Measurements from ENCODE around the gene WDR88. TPM values are rescaled to one million over a fixed set of nuclear protein-coding genes. Genes with fewer than 3 reads are reported as not detected.

The WDR88 gene, protein sequence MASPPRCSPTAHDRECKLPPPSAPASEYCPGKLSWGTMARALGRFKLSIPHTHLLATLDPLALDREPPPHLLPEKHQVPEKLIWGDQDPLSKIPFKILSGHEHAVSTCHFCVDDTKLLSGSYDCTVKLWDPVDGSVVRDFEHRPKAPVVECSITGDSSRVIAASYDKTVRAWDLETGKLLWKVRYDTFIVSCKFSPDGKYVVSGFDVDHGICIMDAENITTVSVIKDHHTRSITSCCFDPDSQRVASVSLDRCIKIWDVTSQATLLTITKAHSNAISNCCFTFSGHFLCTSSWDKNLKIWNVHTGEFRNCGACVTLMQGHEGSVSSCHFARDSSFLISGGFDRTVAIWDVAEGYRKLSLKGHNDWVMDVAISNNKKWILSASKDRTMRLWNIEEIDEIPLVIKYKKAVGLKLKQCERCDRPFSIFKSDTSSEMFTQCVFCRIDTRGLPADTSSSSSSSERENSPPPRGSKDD
- not detected for total RNA-seq

DNA sequence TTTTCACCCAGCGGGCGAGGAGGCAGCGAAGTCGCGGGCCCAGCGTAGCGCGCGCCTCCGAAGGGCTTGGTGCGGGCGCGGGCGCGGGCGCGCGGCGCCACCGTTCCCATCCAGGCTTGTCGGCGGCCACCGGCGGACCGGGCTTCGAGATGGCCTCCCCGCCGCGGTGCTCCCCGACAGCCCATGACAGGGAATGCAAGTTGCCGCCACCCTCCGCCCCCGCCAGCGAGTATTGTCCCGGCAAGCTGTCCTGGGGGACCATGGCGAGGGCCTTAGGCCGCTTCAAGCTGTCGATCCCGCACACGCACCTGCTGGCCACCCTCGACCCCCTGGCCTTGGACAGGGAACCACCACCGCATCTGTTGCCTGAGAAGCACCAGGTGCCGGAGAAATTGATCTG is at the start of gene WDR88:
Gene WDR88 (plus strand): TSS at position 94 of the 400 bp plus-strand sequence. CDS start 56 bp downstream, at position 150.
- Mint-ChIP-seq H3K36me3 (peaks cover 17% of the 10 kb centered on the region), H3K9me3 (no peaks in the 10 kb centered on the region), H3K4me3 (no peak within 1 kb of the TSS), H3K27me3 (no peaks in the 10 kb centered on the region), H3K27ac (no peak within 1 kb of the TSS), H3K4me1 (ENCODE audit: low read depth) (peaks cover 3% of the 10 kb centered on the region)
- CTCF ChIA-PET = no interaction called here
- intact Hi-C loops (cut with micrococcal nuclease) = no loop called here
- no peak for DNase-seq
- POLR2A ChIA-PET = no interaction called here

DNA sequence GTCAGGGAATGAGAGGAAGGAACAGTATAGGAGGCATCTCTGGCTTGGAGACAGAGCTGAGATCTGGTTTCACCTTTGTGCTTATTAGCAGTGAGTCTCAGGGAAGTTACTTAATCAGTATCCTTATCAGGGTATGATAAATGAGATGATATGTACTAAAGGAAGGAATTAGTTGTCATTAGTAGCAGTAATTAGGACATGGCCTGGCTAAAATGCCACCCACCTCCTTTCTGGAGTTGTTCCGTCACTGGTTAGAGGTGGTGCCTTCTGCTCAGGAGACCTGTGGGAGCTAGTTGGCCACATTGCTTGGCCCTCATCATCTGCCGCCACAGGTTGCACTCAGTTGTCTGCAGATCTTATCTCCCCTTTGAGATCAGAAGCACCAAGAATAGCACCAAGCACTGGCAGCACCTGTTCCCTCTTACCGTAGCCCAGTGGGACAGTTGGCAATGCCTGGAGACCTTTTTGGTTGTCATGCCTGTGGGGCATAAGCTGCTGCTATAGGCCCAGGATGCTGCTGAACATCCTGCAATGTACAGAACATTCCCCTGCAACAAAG is 46.3 kb upstream of the WDR88 start:
- ChIA-PET CTCF (no interaction called here), POLR2A (no interaction called here)
- Mint-ChIP-seq H3K36me3 (peaks cover 13% of the 10 kb centered on the region), H3K27me3 (no peaks in the 10 kb centered on the region), H3K4me3 (no peak overlapping the region), H3K27ac (no peak overlapping the region), H3K9me3 (no peaks in the 10 kb centered on the region), H3K4me1 (ENCODE audit: low read depth) (peaks cover 20% of the 10 kb centered on the region)
- intact Hi-C loops (cut with micrococcal nuclease) = no loop called here
- no peak for DNase-seq

DNA sequence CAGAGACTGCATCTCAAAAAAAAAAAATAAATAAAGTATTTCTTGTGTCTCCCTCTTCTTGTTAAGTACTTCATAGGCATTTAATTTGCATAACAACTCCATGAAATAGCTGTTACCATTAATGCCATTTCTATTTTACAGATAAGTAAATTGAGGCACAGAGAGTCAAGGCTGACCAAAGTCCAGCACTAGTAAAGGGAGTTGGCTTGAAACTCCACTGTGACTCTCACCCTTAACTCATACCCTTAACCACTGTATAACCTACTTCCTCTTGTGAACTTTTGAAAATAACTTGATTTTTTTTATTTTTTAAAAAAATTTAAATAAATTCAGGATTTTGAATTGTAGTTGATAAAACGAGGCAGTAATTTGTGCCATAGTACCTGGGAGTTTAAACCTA is 45.0 kb upstream of the WDR88 start:
- ChIA-PET POLR2A (no interaction called here), CTCF (no interaction called here)
- no peaks in the 10 kb centered on the region for H3K9me3 Mint-ChIP-seq
- peaks cover 16% of the 10 kb centered on the region for H3K36me3 Mint-ChIP-seq
- H3K27me3 Mint-ChIP-seq = no peaks in the 10 kb centered on the region
- H3K27ac Mint-ChIP-seq = no peak overlapping the region
- intact Hi-C loops (cut with micrococcal nuclease) = no loop called here
- H3K4me1 Mint-ChIP-seq (ENCODE audit: low read depth) = peaks cover 7% of the 10 kb centered on the region
- H3K4me3 Mint-ChIP-seq = no peak overlapping the region
- DNase-seq = no peak

DNA sequence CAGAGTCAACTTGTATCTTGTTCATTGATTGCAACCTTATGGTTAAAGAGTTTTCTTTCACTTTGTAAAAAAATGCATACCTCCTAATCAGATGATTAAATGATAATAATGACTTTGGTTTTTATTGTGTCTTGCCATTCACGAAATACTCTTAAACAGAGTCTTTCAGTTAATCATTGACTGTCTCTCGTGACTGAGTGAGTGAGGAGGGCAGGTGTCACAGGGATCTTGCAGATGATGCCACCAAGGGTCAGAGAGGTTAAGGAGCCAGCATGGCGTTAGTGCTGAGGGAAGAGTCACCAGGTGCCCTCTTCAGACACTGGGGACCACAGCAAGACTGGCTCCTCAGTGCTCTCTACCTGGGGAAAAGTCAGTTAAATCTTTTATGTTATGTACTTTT is 42.9 kb upstream of the WDR88 start:
- H3K27me3 Mint-ChIP-seq = no peaks in the 10 kb centered on the region
- H3K36me3 Mint-ChIP-seq = peaks cover 18% of the 10 kb centered on the region
- ChIA-PET CTCF (no interaction called here), POLR2A (no interaction called here)
- no peak overlapping the region for H3K27ac Mint-ChIP-seq
- no peaks in the 10 kb centered on the region for H3K4me1 Mint-ChIP-seq (ENCODE audit: low read depth)
- H3K4me3 Mint-ChIP-seq = no peak overlapping the region
- intact Hi-C loops (cut with micrococcal nuclease) = no loop called here
- H3K9me3 Mint-ChIP-seq = no peaks in the 10 kb centered on the region
- no peak for DNase-seq

- H3K27ac Mint-ChIP-seq = no peak overlapping the region
- CTCF ChIA-PET = no interaction called here
- H3K4me1 Mint-ChIP-seq (ENCODE audit: low read depth) = no peaks in the 10 kb centered on the region
- no peak for DNase-seq
- intact Hi-C loops (cut with micrococcal nuclease) = no loop called here
- POLR2A ChIA-PET = no interaction called here
- no peaks in the 10 kb centered on the region for H3K9me3 Mint-ChIP-seq
- H3K27me3 Mint-ChIP-seq = no peaks in the 10 kb centered on the region
- no peak overlapping the region for H3K4me3 Mint-ChIP-seq
- peaks cover 26% of the 10 kb centered on the region for H3K36me3 Mint-ChIP-seq
These were observed 41.7 kb upstream of the WDR88 start for GRCh38 chr19:33090179-33090578.

DNA sequence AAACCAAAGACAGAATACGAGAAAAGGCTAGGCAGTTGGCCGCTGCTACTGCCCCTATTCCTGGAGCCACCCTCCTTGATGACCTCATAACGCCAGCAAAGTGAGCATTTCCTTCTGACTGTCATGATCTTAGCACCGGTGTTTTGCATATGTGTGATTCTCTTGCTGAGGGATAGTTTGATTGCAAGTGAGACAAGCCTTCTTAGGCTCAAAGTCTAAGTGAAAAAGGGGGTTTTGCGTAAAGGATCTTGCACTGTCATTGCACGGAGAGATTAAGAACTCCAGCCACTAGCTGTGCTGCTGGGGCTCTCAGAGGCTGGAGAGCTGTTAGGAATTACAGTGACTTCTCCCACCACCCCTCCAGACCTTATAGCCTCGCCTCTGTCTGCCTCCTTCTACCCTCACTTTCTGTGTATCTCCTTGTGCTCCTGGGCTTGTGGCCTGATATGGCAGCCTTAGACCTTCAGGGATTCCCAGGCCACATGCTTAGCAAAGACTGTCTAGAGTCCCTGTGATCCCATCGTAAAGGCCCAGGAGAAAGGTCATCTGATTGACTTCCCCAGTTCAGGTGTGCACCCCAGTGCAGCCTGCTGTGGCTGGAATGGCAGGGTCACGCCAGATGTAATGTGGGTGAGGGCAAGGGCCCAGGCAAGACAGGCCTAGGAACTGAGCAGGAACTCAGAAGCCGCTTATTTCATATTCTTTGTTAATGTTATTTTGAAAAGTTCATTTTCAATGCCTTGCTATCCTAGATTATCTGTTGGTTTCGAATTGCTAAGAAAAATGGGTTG is 38.3 kb upstream of the WDR88 start:
- no peaks in the 10 kb centered on the region for H3K4me1 Mint-ChIP-seq (ENCODE audit: low read depth)
- H3K27me3 Mint-ChIP-seq = no peaks in the 10 kb centered on the region
- ChIA-PET POLR2A (no interaction called here), CTCF (no interaction called here)
- intact Hi-C loops (cut with micrococcal nuclease) = no loop called here
- H3K27ac Mint-ChIP-seq = no peak overlapping the region
- no peaks in the 10 kb centered on the region for H3K9me3 Mint-ChIP-seq
- no peak overlapping the region for H3K4me3 Mint-ChIP-seq
- no peak for DNase-seq
- H3K36me3 Mint-ChIP-seq = peaks cover 46% of the 10 kb centered on the region

DNA sequence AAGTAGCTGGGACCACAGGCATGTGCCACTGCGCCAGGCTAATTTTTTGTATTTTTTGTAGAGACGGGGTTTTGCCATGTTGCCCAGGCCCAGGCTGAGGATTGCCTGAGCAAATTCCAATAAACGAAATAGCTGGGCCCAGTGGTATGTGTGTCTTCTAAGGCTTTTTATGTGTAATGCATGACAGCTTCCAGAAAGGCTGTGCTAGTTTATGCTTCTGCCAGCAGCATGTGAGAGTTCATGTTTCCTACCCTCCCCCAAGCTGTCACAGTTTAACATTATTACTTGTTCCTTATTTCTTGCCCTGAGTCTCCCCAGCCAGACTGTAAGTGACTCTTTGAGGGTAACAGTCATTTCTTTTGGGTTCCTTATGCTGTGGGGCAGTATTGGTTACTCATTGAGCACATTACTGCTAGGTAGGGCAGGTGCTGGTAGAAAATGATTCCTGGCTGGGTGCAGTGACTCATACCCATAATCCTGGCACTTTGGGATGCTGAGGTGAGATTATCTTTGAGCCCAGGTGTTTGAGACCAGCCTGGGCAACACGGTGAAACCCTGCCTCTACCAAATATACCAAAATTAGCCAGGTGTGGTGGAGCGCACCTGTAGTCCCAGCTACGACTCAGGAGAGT is 37.4 kb upstream of the WDR88 start:
- POLR2A ChIA-PET = no interaction called here
- Mint-ChIP-seq H3K4me1 (ENCODE audit: low read depth) (no peaks in the 10 kb centered on the region), H3K9me3 (no peaks in the 10 kb centered on the region), H3K27me3 (no peaks in the 10 kb centered on the region), H3K36me3 (peaks cover 44% of the 10 kb centered on the region), H3K27ac (no peak overlapping the region), H3K4me3 (no peak overlapping the region)
- intact Hi-C loops (cut with micrococcal nuclease) = no loop called here
- CTCF ChIA-PET = interaction anchor here (0.7 kb wide), 1 partner anchor 123 kb away, joined by 3 read pairs; no protein-coding TSS in a partner anchor
- no peak for DNase-seq

DNA sequence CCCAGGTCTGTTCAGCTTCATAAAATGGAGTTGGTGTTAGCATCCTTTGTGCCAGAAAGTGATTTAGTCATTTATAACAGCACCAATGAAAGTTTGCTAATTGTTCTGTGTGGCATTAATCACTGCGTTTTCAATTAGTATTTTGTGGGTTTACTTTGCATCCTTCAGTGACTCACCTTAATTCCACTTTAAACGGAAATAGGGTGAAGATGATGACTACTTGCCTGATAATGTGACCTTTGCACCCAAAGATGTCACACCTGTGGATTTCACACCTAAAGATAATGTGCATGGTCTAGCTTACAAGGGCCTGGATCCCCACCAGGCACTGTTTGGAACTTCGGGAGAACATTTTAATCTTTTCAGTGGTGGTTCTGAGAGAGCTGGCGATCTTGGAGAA is 35.9 kb upstream of the WDR88 start:
- Mint-ChIP-seq H3K27ac (no peak overlapping the region), H3K4me1 (ENCODE audit: low read depth) (no peaks in the 10 kb centered on the region), H3K27me3 (no peaks in the 10 kb centered on the region), H3K36me3 (peaks cover 40% of the 10 kb centered on the region), H3K9me3 (no peaks in the 10 kb centered on the region), H3K4me3 (no peak overlapping the region)
- DNase-seq = no peak
- CTCF ChIA-PET = no interaction called here
- intact Hi-C loops (cut with micrococcal nuclease) = no loop called here
- POLR2A ChIA-PET = no interaction called here

- H3K27ac Mint-ChIP-seq = no peak overlapping the region
- H3K4me3 Mint-ChIP-seq = no peak overlapping the region
- no peaks in the 10 kb centered on the region for H3K9me3 Mint-ChIP-seq
- peaks cover 51% of the 10 kb centered on the region for H3K36me3 Mint-ChIP-seq
- CTCF ChIA-PET = interaction anchor here (1.0 kb wide), 1 partner anchor 408 kb away, joined by 3 read pairs; no protein-coding TSS in a partner anchor
- no peaks in the 10 kb centered on the region for H3K4me1 Mint-ChIP-seq (ENCODE audit: low read depth)
- POLR2A ChIA-PET = no interaction called here
- no peaks in the 10 kb centered on the region for H3K27me3 Mint-ChIP-seq
- intact Hi-C loops (cut with micrococcal nuclease) = no loop called here
- DNase-seq = no peak
These were observed 33.8 kb upstream of the WDR88 start for GRCh38 chr19:33098055-33098534.

- Mint-ChIP-seq H3K27me3 (no peaks in the 10 kb centered on the region), H3K9me3 (no peaks in the 10 kb centered on the region), H3K36me3 (peaks cover 44% of the 10 kb centered on the region), H3K4me3 (no peak overlapping the region), H3K4me1 (ENCODE audit: low read depth) (no peaks in the 10 kb centered on the region), H3K27ac (no peak overlapping the region)
- intact Hi-C loops (cut with micrococcal nuclease) = no loop called here
- CTCF ChIA-PET = no interaction called here
- POLR2A ChIA-PET = no interaction called here
- DNase-seq = no peak
These were observed 30.8 kb upstream of the WDR88 start for GRCh38 chr19:33100894-33101644.

GRCh38 chr19:33102893-33103292 is 29.0 kb upstream of the WDR88 start:
- POLR2A ChIA-PET = no interaction called here
- intact Hi-C loops (cut with micrococcal nuclease) = no loop called here
- no peaks in the 10 kb centered on the region for H3K27me3 Mint-ChIP-seq
- H3K27ac Mint-ChIP-seq = no peak overlapping the region
- peaks cover 34% of the 10 kb centered on the region for H3K36me3 Mint-ChIP-seq
- H3K4me1 Mint-ChIP-seq (ENCODE audit: low read depth) = no peaks in the 10 kb centered on the region
- H3K9me3 Mint-ChIP-seq = no peaks in the 10 kb centered on the region
- CTCF ChIA-PET = no interaction called here
- H3K4me3 Mint-ChIP-seq = no peak overlapping the region
- DNase-seq = no peak

- H3K27me3 Mint-ChIP-seq = no peaks in the 10 kb centered on the region
- intact Hi-C loops (cut with micrococcal nuclease) = no loop called here
- no peak overlapping the region for H3K27ac Mint-ChIP-seq
- no peaks in the 10 kb centered on the region for H3K4me1 Mint-ChIP-seq (ENCODE audit: low read depth)
- H3K9me3 Mint-ChIP-seq = no peaks in the 10 kb centered on the region
- peaks cover 35% of the 10 kb centered on the region for H3K36me3 Mint-ChIP-seq
- ChIA-PET CTCF (no interaction called here), POLR2A (no interaction called here)
- no peak for DNase-seq
- no peak overlapping the region for H3K4me3 Mint-ChIP-seq
These were observed 23.8 kb upstream of the WDR88 start for GRCh38 chr19:33108161-33108560.
